Common myeloid progenitor, CD34-positive (primary cell): Measurements from ENCODE around the gene NT5C1B.

Experiments
- CTCF ChIA-PET: fragments of 350-600 bp; sonication (Branson Sonifier 250); formaldehyde crosslinking; loops from one replicate; lab custom pipeline; 2021; ENCODE audit warnings: antibody characterized with exemption; lab: Charles Lee
- POLR2A ChIA-PET: fragments of 350-600 bp; sonication (Branson Sonifier 250); formaldehyde crosslinking; loops from one replicate; lab custom pipeline; 2021; ENCODE audit warnings: antibody characterized with exemption; lab: Charles Lee
- DNase-seq, 3 donors: peaks; one replicate each; pipeline versions ENCODE4 v3.0.0 to v3.0.0-alpha.2; 2013
- H3K27ac ChIP-seq, 2 experiments: 1 replicate in 1 of 2; 2 replicates in 1 of 2; pipeline ENCODE4 v1.7.0; 2013; ENCODE audit warnings: inconsistent platforms in 2 of 2, low read length in 2 of 2, mild to moderate bottlenecking in 2 of 2, low read depth in 1 of 2, moderate library complexity in 1 of 2; ENCODE audit not compliant: severe bottlenecking in 2 of 2, insufficient read depth in 1 of 2, poor library complexity in 1 of 2
- H3K27me3 ChIP-seq, 5 experiments: replicated peaks in 2 of 5; 1 replicate in 3 of 5; 2 replicates in 2 of 5; pipeline versions ENCODE4 v1.6.1 to v1.7.0; 2013; ENCODE audit warnings: low read length in 4 of 5, mild to moderate bottlenecking in 2 of 5, moderate library complexity in 2 of 5, inconsistent platforms in 1 of 5; ENCODE audit not compliant: insufficient read depth in 5 of 5, control insufficient read depth in 4 of 5
- H3K36me3 ChIP-seq, 4 experiments: 1 replicate in 2 of 4; 2 replicates in 2 of 4; pipeline versions ENCODE4 v1.6.1 to v1.7.0; 2013; ENCODE audit warnings: low read length in 3 of 4, control low read depth in 1 of 4, mild to moderate bottlenecking in 1 of 4; ENCODE audit not compliant: control insufficient read depth in 4 of 4, insufficient read depth in 4 of 4
- H3K4me1 ChIP-seq, 4 experiments: 1 replicate in 3 of 4; 2 replicates in 1 of 4; pipeline versions ENCODE4 v1.6.1 to v1.7.1; 2013; ENCODE audit warnings: low read length in 3 of 4, mild to moderate bottlenecking in 3 of 4, control low read depth in 1 of 4, inconsistent platforms in 1 of 4, moderate library complexity in 1 of 4; ENCODE audit not compliant: control insufficient read depth in 4 of 4, insufficient read depth in 4 of 4; ENCODE audit errors: control extremely low read depth in 1 of 4
- H3K4me3 ChIP-seq, 7 experiments: 1 replicate in 4 of 7; 2 replicates in 3 of 7; pipeline versions ENCODE4 v1.5.1 to v1.7.0; 2013; ENCODE audit warnings: mild to moderate bottlenecking in 7 of 7, low read length in 6 of 7, moderate library complexity in 6 of 7, inconsistent platforms in 2 of 7, low read depth in 2 of 7, control low read depth in 1 of 7; ENCODE audit not compliant: insufficient read depth in 4 of 7, control insufficient read depth in 1 of 7; ENCODE audit errors: extremely low read depth in 1 of 7
- H3K9me3 ChIP-seq, 5 experiments: 1 replicate in 4 of 5; 2 replicates in 1 of 5; pipeline versions ENCODE4 v1.6.1 to v1.7.1; 2013; ENCODE audit warnings: low read length in 4 of 5, mild to moderate bottlenecking in 2 of 5, inconsistent platforms in 1 of 5, low read depth in 1 of 5, moderate library complexity in 1 of 5; ENCODE audit not compliant: control insufficient read depth in 4 of 5, insufficient read depth in 2 of 5; ENCODE audit errors: control extremely low read depth in 1 of 5
- WGBS: methylation state at CpG from one replicate; pipeline ENCODE4 v1.1.5; 2013; ENCODE audit not compliant: insufficient coverage; 5-methylcytosine and 5-hydroxymethylcytosine counted together

Gene NT5C1B

DNA sequence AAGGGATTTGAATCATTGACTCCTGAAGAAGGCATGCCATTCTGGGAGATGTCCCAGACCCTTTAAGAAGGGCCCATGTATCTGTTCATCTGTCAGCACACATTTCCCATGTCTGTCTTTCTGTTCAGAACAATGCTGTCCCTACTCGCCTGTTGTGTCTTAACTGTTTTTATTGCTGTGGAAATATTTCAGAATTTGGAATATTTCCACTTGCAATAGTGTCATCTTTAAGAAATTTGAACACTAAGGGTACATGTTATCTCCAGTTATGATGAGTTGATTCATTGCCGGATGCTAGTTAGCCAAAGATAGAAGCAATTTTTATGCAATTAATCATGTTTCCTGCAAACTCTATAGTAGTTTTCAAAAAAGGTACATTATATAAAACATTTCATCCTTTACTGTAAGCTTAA is 36.9 kb upstream of the NT5C1B start:
- Histone ChIP-seq H3K4me1 (no peaks in the 10 kb centered on the region), H3K4me3 (no peak overlapping the region), H3K27ac (no peak overlapping the region), H3K36me3 (no peaks in the 10 kb centered on the region), H3K9me3 (no peaks in the 10 kb centered on the region), H3K27me3 (no peaks in the 10 kb centered on the region)
- ChIA-PET CTCF (interaction anchor here (0.6 kb wide), 1 partner anchor 112 kb away, joined by 3 read pairs; no protein-coding TSS in a partner anchor), POLR2A (no interaction called here)
- WGBS = no CpG with 5 or more reads among the region's 2 CpGs
- DNase-seq = no peak

DNA sequence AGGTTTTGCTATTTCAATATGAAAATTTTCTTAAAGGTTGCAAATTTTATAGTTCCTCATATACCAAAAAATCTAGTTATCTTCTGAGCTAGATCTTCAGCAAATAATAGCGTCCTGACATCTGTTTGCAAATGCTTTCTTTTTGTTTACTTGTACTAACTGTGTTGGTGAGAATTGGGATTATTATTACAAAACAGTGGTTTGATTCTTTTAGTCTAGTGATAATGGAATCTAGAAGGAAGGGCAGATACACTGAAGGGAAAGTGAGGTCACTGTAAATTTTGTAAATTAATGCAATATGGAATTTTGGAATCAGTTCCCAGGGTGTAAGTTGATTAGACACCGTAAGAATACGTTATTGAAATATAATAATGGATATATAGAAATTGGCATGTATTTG is 36.2 kb upstream of the NT5C1B start:
- H3K4me1 ChIP-seq = no peaks in the 10 kb centered on the region
- no peak overlapping the region for H3K4me3 ChIP-seq
- no peak overlapping the region for H3K27ac ChIP-seq
- ChIA-PET CTCF (no interaction called here), POLR2A (no interaction called here)
- H3K36me3 ChIP-seq = no peaks in the 10 kb centered on the region
- 100% methylated on average over 1 of the region's 3 CpGs for WGBS
- no peak for DNase-seq
- H3K27me3 ChIP-seq = no peaks in the 10 kb centered on the region
- H3K9me3 ChIP-seq = no peaks in the 10 kb centered on the region

DNA sequence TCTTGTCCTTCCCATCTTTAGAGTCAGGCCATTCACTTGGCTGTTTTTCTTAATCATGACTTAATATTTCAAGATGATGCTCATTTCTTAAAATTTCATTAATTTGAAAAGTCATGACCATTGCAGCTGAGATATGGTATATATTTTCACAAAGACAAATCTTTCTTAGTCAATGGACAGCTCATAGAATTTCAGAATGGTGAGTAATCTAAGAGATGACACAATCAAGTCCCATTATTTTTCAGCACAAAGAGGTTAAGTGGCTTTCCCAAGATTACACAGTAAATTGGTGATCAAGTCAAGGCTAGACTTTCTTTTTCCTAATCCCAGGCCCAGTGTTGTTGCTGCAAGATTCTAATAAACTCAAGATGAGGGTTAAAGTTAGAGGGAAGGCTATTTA is 34.4 kb upstream of the NT5C1B start:
- Histone ChIP-seq H3K4me1 (no peaks in the 10 kb centered on the region), H3K4me3 (no peak overlapping the region), H3K36me3 (no peaks in the 10 kb centered on the region), H3K9me3 (peaks cover 0 to 1% (median 0%) of the 10 kb centered on the region in 5 experiments), H3K27me3 (no peaks in the 10 kb centered on the region), H3K27ac (no peak overlapping the region)
- ChIA-PET POLR2A (no interaction called here), CTCF (no interaction called here)
- no peak for DNase-seq

DNA sequence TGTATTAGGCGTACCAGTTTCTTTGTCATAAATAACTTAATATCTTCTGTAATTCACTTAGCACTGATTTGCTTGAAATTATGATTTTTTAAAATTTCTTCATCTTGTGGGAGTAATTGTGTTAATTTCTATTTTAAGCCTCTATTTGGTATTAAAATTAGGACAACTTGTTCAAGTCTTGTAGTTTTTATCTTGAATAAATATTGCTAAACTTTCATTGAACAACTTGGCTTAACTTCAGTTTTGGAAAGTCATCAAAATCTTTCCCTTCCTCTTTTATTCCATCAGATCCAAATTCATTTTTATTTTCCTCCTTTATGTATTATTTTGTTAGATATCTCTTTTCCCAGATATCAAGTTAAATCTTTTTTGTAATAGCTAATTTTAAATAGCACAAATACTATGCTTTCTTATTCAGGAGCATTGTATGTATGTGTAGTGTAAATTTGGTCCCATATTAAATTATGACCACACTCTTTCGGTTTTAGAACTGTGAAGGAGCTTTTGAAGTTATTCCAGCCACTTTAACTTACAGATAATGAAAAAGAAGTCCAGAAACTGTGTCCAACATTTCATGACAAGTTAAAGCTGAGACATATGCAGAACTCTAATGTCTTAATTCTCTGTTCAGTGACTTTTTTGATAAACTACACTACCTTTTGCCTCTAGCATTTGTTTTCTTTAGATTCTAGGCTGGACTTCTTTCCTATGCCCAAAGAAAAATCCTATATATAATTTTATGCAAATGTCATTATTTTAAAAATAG is 31.7 kb upstream of the NT5C1B start:
- H3K27ac ChIP-seq = no peak overlapping the region
- ChIA-PET POLR2A (no interaction called here), CTCF (no interaction called here)
- DNase-seq = no peak
- no peaks in the 10 kb centered on the region for H3K27me3 ChIP-seq
- H3K9me3 ChIP-seq = peaks cover 0 to 8% (median 0%) of the 10 kb centered on the region in 5 experiments
- H3K4me3 ChIP-seq = no peak overlapping the region
- H3K4me1 ChIP-seq = no peaks in the 10 kb centered on the region
- no peaks in the 10 kb centered on the region for H3K36me3 ChIP-seq
- no CpG with 5 or more reads among the region's 2 CpGs for WGBS

DNA sequence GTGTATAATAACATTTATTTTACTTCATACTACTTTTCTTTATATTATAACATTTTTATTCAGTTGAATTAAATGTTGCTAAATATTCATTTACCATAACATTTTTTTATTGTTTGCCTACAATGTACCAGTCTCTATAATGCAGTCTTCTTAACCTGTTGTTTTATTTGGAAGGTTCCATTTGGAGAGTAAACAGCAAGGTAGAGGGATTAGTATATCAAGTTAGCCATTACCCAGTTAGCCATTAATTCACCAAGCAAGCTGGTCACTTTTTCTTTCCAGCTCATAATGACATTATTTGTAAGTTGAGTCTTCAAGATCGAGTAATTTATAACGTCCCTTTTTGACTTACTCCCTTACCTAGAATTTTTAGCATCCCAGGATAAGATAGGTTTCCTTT is 29.7 kb upstream of the NT5C1B start:
- ChIA-PET CTCF (interaction anchor here (1.0 kb wide), 1 partner anchor 13 kb away, joined by 3 read pairs; no protein-coding TSS in a partner anchor), POLR2A (interaction anchor here (0.6 kb wide), 1 partner anchor 80 kb away, joined by 3 read pairs; no protein-coding TSS in a partner anchor)

DNA sequence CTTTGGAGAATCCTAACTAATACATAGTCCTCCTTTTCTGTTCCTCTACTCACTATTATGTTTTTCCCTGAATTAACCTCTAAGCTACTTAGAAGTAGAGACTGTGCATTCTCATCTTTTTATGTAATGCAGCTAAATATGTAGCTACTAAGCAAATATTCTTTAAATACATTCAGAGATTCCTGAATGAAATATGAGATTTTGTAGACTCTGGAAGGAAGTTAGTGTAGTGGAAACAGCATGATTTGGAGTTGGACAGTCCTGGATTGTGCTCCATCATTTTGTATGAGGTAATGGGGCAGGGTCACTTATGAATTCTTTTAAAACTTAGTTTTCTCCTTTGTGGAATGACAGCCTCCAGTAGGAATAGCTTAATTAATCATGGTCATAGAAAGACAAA is 24.7 kb upstream of the NT5C1B start:
- peaks cover 0 to 8% (median 0%) of the 10 kb centered on the region in 5 experiments for H3K9me3 ChIP-seq
- H3K27ac ChIP-seq = no peak overlapping the region
- peaks cover 0 to 4% (median 0%) of the 10 kb centered on the region in 5 experiments for H3K27me3 ChIP-seq
- no peaks in the 10 kb centered on the region for H3K36me3 ChIP-seq
- no peaks in the 10 kb centered on the region for H3K4me1 ChIP-seq
- no peak for DNase-seq
- ChIA-PET POLR2A (no interaction called here), CTCF (interaction anchor here (0.6 kb wide), 1 partner anchor 607 kb away, joined by 3 read pairs; no protein-coding TSS in a partner anchor)
- H3K4me3 ChIP-seq = no peak overlapping the region

More for the DNA sequence above, 29.7 kb upstream of the NT5C1B start:
- no CpG with 5 or more reads among the region's 2 CpGs for WGBS
- DNase-seq = no peak
- H3K27ac ChIP-seq = no peak overlapping the region
- no peak overlapping the region for H3K4me3 ChIP-seq
- H3K27me3 ChIP-seq = no peaks in the 10 kb centered on the region
- no peaks in the 10 kb centered on the region for H3K36me3 ChIP-seq
- peaks cover 0 to 8% (median 0%) of the 10 kb centered on the region in 5 experiments for H3K9me3 ChIP-seq
- H3K4me1 ChIP-seq = no peaks in the 10 kb centered on the region

DNA sequence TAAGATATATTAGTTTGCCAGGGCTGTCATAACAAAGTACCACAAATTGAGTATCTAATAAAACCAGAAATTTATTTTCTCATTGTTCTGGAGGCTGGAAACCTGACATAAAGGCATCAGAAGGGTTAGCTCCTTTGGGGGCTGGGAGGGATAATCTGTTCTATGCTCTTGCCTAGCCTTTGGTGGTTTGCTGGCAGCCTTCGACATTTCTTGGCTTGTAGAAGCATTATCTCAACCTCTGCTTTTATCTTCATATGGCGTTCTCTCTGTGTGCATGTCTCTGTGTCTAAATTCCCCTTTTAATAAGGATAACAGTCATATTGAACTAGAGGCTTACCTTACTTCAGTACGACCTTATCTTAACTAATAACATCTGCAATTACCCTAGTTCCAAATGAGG is 22.8 kb upstream of the NT5C1B start:
- no peak overlapping the region for H3K4me3 ChIP-seq
- DNase-seq = no peak
- H3K36me3 ChIP-seq = no peaks in the 10 kb centered on the region
- POLR2A ChIA-PET = no interaction called here
- peaks cover 0 to 4% (median 0%) of the 10 kb centered on the region in 5 experiments for H3K27me3 ChIP-seq
- peaks cover 0 to 3% (median 0%) of the 10 kb centered on the region in 5 experiments for H3K9me3 ChIP-seq
- no CpG with 5 or more reads among the region's 3 CpGs for WGBS
- CTCF ChIA-PET = no interaction called here
- H3K4me1 ChIP-seq = no peaks in the 10 kb centered on the region
- H3K27ac ChIP-seq = no peak overlapping the region
